ENCODE measurements around the gene SMIM38.

- TF ChIP-seq, protein P1, sequence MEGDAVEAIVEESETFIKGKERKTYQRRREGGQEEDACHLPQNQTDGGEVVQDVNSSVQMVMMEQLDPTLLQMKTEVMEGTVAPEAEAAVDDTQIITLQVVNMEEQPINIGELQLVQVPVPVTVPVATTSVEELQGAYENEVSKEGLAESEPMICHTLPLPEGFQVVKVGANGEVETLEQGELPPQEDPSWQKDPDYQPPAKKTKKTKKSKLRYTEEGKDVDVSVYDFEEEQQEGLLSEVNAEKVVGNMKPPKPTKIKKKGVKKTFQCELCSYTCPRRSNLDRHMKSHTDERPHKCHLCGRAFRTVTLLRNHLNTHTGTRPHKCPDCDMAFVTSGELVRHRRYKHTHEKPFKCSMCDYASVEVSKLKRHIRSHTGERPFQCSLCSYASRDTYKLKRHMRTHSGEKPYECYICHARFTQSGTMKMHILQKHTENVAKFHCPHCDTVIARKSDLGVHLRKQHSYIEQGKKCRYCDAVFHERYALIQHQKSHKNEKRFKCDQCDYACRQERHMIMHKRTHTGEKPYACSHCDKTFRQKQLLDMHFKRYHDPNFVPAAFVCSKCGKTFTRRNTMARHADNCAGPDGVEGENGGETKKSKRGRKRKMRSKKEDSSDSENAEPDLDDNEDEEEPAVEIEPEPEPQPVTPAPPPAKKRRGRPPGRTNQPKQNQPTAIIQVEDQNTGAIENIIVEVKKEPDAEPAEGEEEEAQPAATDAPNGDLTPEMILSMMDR (IDR thresholded peaks at IDR 0.05), result no peak
- no peak for TF ChIP-seq POLR2A (IDR thresholded peaks at IDR 0.05)
These were observed 4.8 kb downstream of the SMIM38 start for GRCh38 chr11:69160296-69161116.
